HepG2 (cell line): ENCODE measurements around the gene TLDC2. TPM values are rescaled to one million over a fixed set of nuclear protein-coding genes. Genes with fewer than 3 reads are reported as not detected.

Experiments
- CBX5 ChIP-seq: sonication (generic); formaldehyde crosslinking; IDR thresholded peaks from 2 replicates; pipeline ENCODE4 v1.4.0; 2020; ENCODE audit warnings: missing genetic modification reagents, borderline replicate concordance
- CCAR2 ChIP-seq: fragments of 200-400 bp; formaldehyde crosslinking; optimal IDR thresholded peaks from 2 replicates; pipeline ENCODE3; 2018; ENCODE audit warnings: low read depth, mild to moderate bottlenecking, low read length, moderate library complexity
- ELF3 ChIP-seq: IDR thresholded peaks from 2 replicates; pipeline ENCODE4 v1.6.1; 2016; ENCODE audit warnings: missing genetic modification reagents, missing compliant biosample characterization
- IKZF5 ChIP-seq: IDR thresholded peaks from 2 replicates; pipeline ENCODE4 v1.6.1; 2018; ENCODE audit warnings: missing genetic modification reagents, mild to moderate bottlenecking, missing compliant biosample characterization
- KLF9 ChIP-seq: IDR thresholded peaks from 2 replicates; pipeline ENCODE4 v1.6.1; 2016; ENCODE audit warnings: low read depth
- NFKBIZ ChIP-seq: IDR thresholded peaks from 2 replicates; pipeline ENCODE4 v1.6.1; 2018; ENCODE audit warnings: missing genetic modification reagents, missing compliant biosample characterization
- NKX3-1 ChIP-seq: sonication (generic); formaldehyde crosslinking; IDR thresholded peaks from 2 replicates; pipeline ENCODE4 v1.5.0; 2020; ENCODE audit warnings: missing genetic modification reagents
- PHF21A ChIP-seq: sonication (generic); formaldehyde crosslinking; IDR thresholded peaks from 2 replicates; pipeline ENCODE4 v1.5.0; 2020; ENCODE audit warnings: mild to moderate bottlenecking, missing genetic modification reagents
- RELA ChIP-seq: sonication (generic); formaldehyde crosslinking; IDR thresholded peaks from 2 replicates; pipeline ENCODE4 v1.4.0; 2020; ENCODE audit warnings: missing genetic modification reagents
- RFX1 ChIP-seq: fragments of 450-650 bp; IDR thresholded peaks from 2 replicates; pipeline ENCODE4 v1.6.1; 2017
- SMARCE1 ChIP-seq: fragments of 450-650 bp; IDR thresholded peaks from 2 replicates; pipeline ENCODE4 v1.6.1; 2017; ENCODE audit warnings: borderline replicate concordance
- TBX3 ChIP-seq: fragments of 450-650 bp; IDR thresholded peaks from 2 replicates; pipeline ENCODE4 v1.6.1; 2017; ENCODE audit warnings: antibody characterized with exemption, mild to moderate bottlenecking, inconsistent platforms, borderline replicate concordance
- TCF7 ChIP-seq: sonication (generic); IDR thresholded peaks from 2 replicates; pipeline ENCODE4 v1.6.1; 2016; ENCODE audit warnings: antibody characterized with exemption, low read depth
- ZFP91 ChIP-seq: sonication (generic); formaldehyde crosslinking; IDR thresholded peaks from 2 replicates; pipeline ENCODE4 v1.9.0; 2022; ENCODE audit warnings: missing genetic modification reagents, mild to moderate bottlenecking, borderline replicate concordance
- ZKSCAN1 ChIP-seq: fragments of 150-350 bp; IDR thresholded peaks from 2 replicates; pipeline ENCODE4 v1.6.1; 2014; ENCODE audit warnings: low read length
- ZMYM4 ChIP-seq: sonication (generic); formaldehyde crosslinking; IDR thresholded peaks from 2 replicates; pipeline ENCODE4 v1.8.1; 2023; ENCODE audit warnings: mild to moderate bottlenecking, missing genetic modification reagents
- ZNF256 ChIP-seq: sonication (generic); formaldehyde crosslinking; conservative IDR thresholded peaks from 2 replicates; pipeline ENCODE4 v1.4.0; 2020; ENCODE audit warnings: missing genetic modification reagents
- ZNF30 ChIP-seq: sonication (generic); formaldehyde crosslinking; IDR thresholded peaks from 2 replicates; pipeline ENCODE4 v1.5.0; 2020; ENCODE audit warnings: mild to moderate bottlenecking, missing genetic modification reagents
- ZNF512B ChIP-seq: sonication (generic); formaldehyde crosslinking; IDR thresholded peaks from 2 replicates; pipeline ENCODE4 v1.5.1; 2020; ENCODE audit warnings: missing genetic modification reagents, mild to moderate bottlenecking, borderline replicate concordance
- ZNF558 ChIP-seq: sonication (generic); formaldehyde crosslinking; IDR thresholded peaks from 2 replicates; pipeline ENCODE4 v1.9.0; 2022; ENCODE audit warnings: mild to moderate bottlenecking, missing genetic modification reagents, borderline replicate concordance
- ZNF615 ChIP-seq: sonication (generic); formaldehyde crosslinking; IDR thresholded peaks from 2 replicates; pipeline ENCODE4 v1.5.0; 2020; ENCODE audit warnings: mild to moderate bottlenecking, missing genetic modification reagents, borderline replicate concordance
- ZNF619 ChIP-seq: sonication (generic); formaldehyde crosslinking; IDR thresholded peaks from 2 replicates; pipeline ENCODE4 v1.4.0; 2020; ENCODE audit warnings: mild to moderate bottlenecking, missing genetic modification reagents
- ZSCAN5A ChIP-seq: sonication (generic); formaldehyde crosslinking; IDR thresholded peaks from 2 replicates; pipeline ENCODE4 v1.8.0; 2022; ENCODE audit warnings: mild to moderate bottlenecking, missing genetic modification reagents, borderline replicate concordance
- polyA plus RNA-seq, 8 experiments: library from polyadenylated mRNA; depleted of rRNA in 3 of 8; stranded (reverse) in 7 of 8; unstranded in 1 of 8; fragments of >200 nt; fragmentation: Illumina TruSeq in 4 of 8; extraction: Trizol in 4 of 8; gene quantifications; 2 replicates each; pipeline versions ENCODE4 v1.2.1 to v1.2.3, GENCODE V29; 2011 to 2016; ENCODE audit warnings: low read depth in 4 of 8, missing spikeins in 1 of 8, mixed read lengths in 1 of 8; ENCODE audit not compliant: insufficient read depth in 1 of 8
- total RNA-seq, 5 experiments: library from RNA; depleted of rRNA; stranded (reverse); fragments of >200 nt; fragmentation: Illumina TruSeq; extraction: Trizol; gene quantifications; 2 replicates each; pipeline ENCODE4 v1.2.3, GENCODE V29; 2016; ENCODE audit warnings: low read depth in 1 of 5

TLDC2 gene
- total and polyA plus RNA-seq, 2 of the 13 experiments (the other 11 are each of a cell fraction or from before 2014, with no cell fraction given), result 1.5 to 1.6 TPM

- 0 out of 2 replicates have a peak, but pooled peaks have one; percentile 6 for TF ChIP-seq NFKBIZ
- TF ChIP-seq PHF21A, result peak; percentile 91
- no peak for TF ChIP-seq RFX1
- 0 out of 2 replicates have a peak, but pooled peaks have one; percentile 62 for TF ChIP-seq KLF9 (CRISPR knock-in tag)
- no peak for TF ChIP-seq ZKSCAN1
- TF ChIP-seq ZSCAN5A, result no peak
- TF ChIP-seq TCF7, result peak; percentile 87
- peak; percentile 74 for TF ChIP-seq ELF3 (CRISPR knock-in tag)
- no peak for TF ChIP-seq CCAR2
- TF ChIP-seq ZNF558 (CRISPR knock-in tag), result no peak
- TF ChIP-seq ZNF30 (CRISPR knock-in tag), result no peak
- TF ChIP-seq ZNF619, result no peak
- 0 out of 2 replicates have a peak, but pooled peaks have one; percentile 62 for TF ChIP-seq IKZF5 (CRISPR knock-in tag)
- TF ChIP-seq CBX5 (CRISPR knock-in tag), result 0 out of 2 replicates have a peak, but pooled peaks have one; percentile 30
- TF ChIP-seq ZNF512B (CRISPR knock-in tag), result peak; percentile 61; the same call in 1 of the 2 replicates
- no peak for TF ChIP-seq SMARCE1
- no peak for TF ChIP-seq ZNF615 (CRISPR knock-in tag)
- TF ChIP-seq ZMYM4, result peak; percentile 48; the same call in 1 of the 2 replicates
- TF ChIP-seq ZNF256 (CRISPR knock-in tag), result 0 out of 2 replicates have a peak, but pooled peaks have one; percentile 18
- 0 out of 2 replicates have a peak, but pooled peaks have one; percentile 1 for TF ChIP-seq NKX3-1 (CRISPR knock-in tag)
- peak; percentile 67; the same call in 1 of the 2 replicates for TF ChIP-seq TBX3
- TF ChIP-seq RELA (CRISPR knock-in tag), result no peak; the same call in 1 of the 2 replicates
- peak; percentile 54; the same call in 1 of the 2 replicates for TF ChIP-seq ZFP91 (CRISPR knock-in tag)
Observed at GRCh38 chr20:36871640-36872570, 4.0 kb upstream of the TLDC2 start (continued).
